Fibroblast of skin of scalp (primary cell): Measurements from ENCODE around the gene GBP4.

Source experiments
- DNase-seq: peaks from one replicate; pipeline ENCODE4 v3.0.0-alpha.2; 2013

The GBP4 gene

DNA sequence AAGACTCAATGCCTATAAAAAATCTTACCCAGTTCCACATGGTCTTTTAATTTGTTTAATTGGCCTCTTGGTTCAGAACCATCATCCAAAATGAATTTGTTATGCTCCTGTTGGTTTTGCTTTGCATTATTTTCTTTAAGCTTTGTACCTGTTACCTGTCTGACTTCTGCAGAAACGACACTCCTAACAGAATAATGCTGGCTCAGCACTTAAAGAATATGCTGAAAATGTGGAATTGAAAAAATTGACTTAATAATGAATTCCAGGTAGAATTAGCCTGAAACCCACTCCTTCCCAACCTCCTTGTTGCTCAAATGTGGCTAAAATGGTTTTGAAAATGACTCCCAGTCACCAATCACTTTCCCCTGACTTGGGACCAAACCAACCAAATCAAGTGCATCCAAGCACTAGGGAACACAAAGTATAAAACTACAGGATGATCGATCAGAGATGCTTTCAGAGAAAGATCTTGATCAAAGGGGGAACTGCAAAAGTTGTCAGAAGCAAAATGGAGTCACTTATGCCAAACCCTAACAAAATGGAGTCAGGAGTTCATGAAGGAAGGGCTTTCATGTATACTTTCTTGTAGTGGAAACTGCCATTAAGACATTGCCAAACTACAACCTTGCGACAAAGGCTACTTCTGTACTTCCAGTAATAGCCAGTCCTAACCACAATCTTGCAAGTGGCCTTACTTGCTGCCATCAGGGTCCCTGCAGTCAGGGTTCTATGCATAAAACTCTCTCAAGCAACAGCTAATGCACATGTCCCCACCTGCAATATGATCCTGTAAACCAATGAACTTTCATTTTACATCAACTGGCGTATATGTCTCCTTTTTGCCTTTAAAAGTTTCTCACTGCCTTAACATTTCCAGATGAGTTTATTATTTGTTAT, 28.3 kb downstream of the GBP4 start:
- DNase-seq: no peak

DNA sequence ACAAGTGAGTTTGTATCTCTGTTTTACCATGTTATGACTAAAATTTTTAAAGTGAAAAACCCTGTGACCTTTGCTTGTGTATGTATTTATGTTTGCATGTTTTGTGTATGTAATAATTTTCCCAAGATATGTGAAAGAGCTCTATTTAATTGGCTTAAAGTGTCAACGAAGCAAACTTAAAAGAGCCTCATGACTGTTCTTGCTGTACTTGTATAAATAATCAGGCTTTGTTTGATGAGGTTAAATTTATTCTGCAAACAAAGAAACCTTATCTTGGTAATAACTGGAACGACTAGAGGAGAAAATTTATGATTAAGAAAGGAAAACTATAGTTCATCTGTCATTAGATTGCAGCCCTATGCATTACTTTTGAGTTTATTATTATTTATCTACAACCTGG, 29.6 kb downstream of the GBP4 start:
- no peak for DNase-seq

DNA sequence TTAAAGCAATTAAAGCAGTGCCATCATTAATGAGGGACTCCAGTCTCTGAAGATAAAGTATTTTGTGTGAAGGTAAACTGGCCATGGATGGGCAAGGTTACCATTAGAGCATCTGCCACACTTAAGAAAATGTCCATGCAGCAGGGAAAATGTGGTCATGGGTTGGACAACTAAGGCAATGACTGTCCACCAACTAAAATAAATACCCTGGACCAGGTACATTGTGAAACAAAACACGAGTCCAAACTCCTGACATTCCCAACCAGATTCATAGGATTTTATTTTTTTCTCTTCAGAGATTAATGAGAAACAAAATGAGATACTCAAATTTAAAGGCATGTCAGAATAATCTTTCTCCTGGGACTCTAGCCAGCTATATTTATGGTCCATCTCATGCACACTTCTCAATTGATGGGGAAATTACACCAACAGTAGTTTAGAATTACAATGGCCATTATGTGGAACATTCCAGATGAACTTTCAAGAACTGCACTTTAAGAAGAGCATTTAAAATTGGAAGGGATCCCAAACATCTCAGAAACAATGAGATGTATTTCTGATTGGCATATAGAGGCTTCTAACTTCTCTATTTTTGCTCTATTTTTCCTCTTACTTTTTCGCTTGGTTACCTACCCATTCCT, 31.0 kb downstream of the GBP4 start:
- DNase-seq: no peak

DNA sequence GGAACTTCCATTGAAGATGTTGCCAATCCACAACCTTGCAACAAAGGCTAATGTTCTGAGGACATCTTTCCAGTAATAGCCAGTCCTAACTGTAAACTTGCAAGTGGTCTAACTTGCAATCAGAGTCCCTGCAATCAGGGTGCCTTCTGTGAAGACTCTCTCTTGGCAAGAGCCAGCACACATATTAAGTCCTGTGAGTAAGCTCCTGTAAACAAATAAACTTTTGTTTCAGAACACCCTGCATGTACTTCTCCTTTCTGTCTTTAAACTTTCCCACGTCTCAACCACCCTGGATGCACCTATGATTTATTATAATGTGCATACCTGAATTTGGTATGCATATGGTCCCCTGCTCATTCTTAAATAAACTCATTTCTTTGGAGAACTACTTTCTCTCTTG, 32.0 kb downstream of the GBP4 start:
- DNase-seq: no peak

DNA sequence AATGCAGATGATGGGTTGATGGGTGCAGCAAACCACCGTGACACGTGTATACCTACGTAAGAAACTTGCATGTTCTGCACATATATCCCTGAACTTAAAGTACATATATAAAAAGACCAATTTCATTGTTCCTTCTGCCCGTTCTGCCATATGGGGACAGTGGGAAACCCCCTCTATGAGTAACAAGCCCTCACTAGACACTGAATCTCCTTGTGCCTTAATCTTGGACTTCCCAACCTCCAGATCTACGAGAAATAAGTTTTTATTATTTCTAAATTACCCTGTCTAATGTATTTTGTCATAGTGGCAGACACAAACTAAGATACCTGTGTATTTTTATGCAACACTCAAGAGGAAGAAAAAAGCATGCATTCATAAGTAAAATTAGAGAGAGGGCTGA, 32.9 kb downstream of the GBP4 start:
- no peak for DNase-seq

DNA sequence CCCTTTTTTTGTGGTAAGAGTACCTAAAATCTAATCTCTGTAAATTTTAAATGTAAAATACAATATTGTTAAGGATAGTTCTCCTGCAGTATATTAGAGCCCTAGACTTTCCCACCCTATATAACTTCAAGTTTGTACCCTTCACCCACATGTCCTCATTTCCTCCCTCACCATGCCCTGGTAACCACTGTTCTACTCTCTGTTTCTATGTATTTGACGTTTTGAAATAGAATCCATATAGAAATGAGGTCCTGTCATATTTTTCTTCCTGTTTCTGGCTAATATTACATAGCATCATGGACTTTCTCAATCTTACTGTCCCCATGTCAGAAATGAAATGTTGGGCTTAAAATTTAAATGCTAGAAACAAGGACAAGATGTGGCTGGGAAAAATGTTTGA, 47.7 kb downstream of the GBP4 start:
- no peak for DNase-seq

DNA sequence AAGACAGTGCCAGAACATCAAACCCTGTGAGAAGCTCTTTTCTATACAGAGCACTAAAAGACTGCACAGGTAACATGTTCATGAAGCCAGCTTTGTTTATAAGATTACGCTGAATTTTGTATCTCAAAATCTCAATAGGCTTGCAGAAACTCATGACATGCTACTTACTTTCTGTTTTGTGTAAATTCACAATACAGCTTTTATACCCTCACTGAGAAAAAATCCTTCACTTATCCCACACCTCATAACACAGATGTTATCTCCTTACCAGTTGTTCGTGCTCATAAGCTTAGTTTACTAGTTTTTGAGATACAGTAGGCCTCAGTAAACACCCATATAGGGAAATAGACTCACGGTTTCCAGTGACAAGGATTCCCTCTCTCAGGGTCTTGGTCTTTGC, 48.8 kb downstream of the GBP4 start:
- no peak for DNase-seq

DNA sequence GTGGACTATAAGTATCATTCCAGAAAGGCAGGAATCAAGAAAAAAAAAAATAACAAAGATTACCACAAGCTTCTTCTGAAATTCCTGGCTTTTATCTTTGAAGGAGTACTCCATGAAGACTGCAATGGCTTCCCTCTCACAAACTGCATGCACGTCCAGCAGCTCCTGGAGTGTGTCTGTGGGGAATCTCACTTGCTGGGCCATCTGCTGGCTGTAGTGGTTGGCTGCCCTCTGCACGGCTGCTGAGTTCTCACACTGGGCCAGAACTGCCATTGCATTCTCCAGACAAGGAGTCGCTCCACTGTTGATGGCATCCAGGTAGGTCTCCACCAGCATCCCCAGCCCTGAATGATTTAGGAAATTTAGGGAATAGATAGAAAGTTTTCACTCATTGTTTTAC, 49.5 kb downstream of the GBP4 start:
- peak; percentile 24 for DNase-seq

DNA sequence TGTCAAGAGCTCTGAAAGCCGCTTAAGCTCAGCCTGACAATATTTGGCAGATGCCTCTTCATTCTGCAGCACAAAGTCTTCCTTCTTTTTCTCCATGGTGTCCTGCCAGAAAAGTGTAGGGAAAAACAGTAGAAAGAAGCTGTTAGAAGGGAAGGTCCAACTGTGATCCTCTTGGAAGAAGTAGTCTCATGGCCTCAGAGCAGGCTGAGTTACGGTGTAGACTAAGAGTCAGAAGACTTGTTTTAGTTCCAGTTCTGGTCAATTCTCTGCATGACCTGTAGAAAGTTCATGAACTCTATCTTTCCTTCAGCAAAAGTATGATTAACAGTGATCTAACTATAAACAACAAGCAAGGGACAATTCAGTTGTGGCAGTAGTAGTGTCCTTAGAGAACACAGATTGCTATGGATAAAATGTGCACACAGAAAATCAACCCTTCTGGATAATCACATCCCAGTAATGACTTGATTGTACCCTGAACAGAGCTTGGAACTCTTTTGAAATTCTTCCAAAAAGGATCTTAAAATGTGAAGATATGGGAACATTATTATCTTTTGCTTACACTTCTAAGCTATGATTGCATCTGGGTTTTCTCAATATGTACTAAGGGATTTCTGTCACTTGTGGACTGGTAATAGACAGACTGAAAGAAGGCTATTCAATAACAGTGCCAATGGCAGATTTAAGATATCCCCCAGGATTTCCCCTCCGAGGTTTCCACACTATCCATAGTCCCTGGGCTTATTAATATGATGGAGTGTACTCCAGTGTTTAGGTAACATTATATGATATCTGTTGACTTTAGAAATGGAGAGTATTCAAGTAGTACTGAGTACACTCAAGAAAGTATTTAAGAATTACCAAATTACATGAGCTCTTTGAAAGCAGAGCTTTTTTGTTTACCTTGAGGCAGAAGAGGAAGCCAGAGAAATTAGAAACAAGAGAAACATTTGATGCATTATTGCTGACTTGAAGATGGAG, 50.8 kb downstream of the GBP4 start:
- no peak for DNase-seq

DNA sequence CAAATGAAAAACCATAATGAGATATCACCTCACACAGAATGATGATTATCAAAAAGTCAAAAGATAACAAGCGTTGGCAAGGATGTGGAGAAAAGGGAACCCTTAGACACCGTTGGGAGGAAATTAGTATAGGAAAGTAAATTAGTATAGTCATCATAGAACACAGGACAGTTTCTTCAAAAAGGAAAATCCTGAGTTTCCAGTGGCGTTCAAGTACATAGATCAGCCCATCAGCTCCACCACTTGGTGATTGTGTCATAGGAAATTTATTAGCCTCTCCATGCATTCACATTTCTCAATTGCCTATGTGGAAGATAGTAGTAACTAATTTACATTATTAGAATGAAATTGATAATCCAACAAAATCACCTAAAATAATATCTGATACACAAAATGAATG, 52.0 kb downstream of the GBP4 start:
- DNase-seq: no peak

DNA sequence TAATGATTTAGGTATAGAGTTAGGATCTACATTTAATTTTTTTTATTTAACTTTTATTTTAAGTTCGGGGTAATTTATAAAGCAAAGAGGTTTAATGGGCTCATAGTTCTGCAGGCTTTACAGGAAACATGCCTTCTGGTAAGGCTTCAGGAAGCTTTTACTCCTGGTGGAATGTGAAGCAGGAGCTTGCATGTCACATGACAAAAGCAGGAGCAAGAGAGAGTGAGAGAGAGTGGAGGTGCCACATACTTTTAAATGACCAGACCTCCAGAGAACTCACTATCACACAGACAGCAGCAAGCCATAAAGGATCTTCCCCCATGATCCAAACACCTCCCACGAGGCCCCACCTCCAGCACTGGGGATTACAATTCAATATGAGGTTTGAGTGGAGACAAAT, 55.3 kb downstream of the GBP4 start:
- DNase-seq: no peak

DNA sequence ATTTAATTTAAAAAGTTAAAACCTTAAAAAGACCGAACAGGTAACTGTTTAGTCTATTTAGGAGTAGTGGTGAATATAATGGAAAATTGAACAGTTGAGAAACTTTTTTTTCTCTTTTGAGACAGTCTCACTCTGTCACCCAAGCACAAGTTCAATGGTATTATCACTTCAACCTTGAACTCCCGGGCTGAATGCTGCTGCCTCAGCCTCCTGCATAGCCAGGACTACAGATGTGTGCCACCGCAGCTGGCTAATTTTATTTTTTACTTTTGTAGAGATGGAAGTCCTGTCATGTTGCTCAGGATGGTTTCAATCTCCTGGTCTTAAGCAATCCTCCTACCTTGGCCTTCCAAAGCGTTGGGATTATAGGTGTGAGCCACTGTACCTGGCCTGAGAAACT, 56.6 kb downstream of the GBP4 start:
- DNase-seq: no peak

DNA sequence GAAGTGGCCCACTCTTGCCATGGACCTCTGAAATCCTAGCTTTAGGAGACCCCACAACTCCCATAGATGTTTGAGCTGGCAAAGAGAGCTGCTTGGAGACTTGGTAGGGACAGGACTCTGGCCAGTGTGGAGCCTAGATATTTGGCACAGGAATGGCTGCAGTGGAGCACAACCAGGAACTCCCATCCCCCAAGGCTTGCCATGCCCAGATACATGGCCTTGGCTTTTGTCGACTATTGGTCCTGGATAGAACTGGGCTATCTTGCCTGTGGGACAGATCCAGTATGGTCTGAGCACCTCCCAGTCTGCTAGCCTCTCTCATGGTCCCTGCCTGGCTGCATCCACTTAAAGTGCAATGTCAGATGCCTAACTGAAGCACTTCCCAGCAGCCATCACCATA, 65.0 kb downstream of the GBP4 start:
- DNase-seq: no peak
